GM10266 (cell line): Measurements from ENCODE around the gene TAGLN2.

Experiments
- DNase-seq: peaks from one replicate; pipeline ENCODE4 v3.0.0; 2012; ENCODE audit errors: extremely low spot score
- TF ChIP-seq, protein P1 (sequence below): IDR thresholded peaks from 2 replicates; pipeline ENCODE4 v1.5.1; 2012; ENCODE audit warnings: mild to moderate bottlenecking, low read depth; ENCODE audit not compliant: control insufficient read depth, insufficient read depth; ENCODE audit errors: missing control alignments

Gene TAGLN2

DNA sequence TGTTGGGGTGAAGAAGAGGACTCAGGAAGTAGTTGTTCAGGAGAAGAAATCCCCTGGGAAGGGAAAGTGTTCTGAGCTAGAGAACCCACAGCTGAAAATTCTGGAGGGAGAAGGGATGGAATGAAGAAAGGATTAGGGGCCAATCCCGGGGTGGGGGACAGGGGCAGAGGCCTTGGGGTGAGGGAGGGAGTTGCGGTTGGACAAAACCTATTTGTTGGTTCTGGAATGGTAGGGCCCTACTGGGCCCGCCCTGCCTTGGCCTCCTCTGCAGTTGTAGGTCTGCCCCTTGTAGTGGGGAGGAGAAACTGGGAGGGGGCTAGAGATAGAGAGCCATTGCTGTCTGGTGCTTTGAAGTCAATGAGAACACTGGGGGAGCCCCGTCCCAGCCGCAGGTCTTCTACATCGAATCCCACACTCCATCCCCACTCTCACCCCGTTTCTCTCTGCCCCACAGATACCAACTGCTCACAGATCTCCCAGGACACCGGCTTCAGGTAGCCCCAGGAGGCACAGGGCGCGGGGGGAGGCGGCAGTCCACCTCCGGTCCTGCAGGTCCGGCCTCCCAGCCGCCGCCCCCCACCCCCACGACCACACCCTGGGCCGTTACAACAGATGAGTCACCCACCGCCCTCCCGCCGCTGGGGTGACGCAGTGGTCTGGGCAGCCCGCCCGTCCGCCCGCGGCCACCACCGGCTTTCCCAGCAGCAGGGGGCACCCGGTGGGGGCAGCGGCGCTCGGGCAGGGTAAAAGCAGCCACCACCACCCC lies 1.1 kb downstream of the TAGLN2 start:
- TF ChIP-seq, protein P1, sequence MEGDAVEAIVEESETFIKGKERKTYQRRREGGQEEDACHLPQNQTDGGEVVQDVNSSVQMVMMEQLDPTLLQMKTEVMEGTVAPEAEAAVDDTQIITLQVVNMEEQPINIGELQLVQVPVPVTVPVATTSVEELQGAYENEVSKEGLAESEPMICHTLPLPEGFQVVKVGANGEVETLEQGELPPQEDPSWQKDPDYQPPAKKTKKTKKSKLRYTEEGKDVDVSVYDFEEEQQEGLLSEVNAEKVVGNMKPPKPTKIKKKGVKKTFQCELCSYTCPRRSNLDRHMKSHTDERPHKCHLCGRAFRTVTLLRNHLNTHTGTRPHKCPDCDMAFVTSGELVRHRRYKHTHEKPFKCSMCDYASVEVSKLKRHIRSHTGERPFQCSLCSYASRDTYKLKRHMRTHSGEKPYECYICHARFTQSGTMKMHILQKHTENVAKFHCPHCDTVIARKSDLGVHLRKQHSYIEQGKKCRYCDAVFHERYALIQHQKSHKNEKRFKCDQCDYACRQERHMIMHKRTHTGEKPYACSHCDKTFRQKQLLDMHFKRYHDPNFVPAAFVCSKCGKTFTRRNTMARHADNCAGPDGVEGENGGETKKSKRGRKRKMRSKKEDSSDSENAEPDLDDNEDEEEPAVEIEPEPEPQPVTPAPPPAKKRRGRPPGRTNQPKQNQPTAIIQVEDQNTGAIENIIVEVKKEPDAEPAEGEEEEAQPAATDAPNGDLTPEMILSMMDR: no peak

DNA sequence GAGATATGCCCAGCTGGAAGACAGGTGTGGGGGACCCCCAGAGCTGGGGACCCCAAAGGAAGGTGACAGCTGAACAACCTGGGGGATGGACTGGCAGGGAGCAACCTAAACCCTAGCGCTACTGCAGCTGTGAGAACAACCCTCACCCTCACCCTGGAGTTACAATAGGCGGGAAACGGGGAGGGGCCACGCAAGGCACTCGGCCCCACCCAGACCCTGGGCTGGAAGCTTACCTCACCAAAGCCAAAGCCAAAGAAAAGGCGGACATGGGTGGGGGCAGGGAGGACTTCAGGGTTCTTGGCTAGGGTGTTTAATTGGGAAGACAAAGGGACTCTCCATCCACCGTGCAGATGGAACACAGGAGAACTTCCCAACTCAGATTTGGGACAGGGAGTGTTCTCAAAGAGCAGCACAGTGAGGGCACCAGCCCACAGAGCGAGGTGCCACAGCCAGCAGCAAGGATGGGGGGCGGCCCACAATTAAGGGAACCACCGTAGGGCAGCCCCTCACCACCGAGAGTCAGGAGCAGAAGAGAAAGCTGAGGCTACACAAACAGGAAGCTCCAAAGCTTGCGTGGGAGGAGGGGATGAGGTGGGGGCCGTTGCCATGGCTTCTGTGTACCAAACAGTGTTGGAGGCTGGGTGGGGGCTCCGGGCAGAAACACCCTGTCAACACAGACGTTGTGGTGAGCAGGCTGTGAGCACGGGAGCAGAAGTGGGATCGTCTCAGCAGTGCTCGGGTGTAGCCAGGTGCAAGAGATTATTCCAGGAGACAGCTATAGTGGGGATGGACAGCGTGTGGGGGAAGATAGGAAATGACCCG lies 1.9 kb downstream of the TAGLN2 start:
- TF ChIP-seq, protein P1: no peak

More for the DNA sequence above, 1.1 kb downstream of the TAGLN2 start:
- peak; percentile 84 for DNase-seq

DNA sequence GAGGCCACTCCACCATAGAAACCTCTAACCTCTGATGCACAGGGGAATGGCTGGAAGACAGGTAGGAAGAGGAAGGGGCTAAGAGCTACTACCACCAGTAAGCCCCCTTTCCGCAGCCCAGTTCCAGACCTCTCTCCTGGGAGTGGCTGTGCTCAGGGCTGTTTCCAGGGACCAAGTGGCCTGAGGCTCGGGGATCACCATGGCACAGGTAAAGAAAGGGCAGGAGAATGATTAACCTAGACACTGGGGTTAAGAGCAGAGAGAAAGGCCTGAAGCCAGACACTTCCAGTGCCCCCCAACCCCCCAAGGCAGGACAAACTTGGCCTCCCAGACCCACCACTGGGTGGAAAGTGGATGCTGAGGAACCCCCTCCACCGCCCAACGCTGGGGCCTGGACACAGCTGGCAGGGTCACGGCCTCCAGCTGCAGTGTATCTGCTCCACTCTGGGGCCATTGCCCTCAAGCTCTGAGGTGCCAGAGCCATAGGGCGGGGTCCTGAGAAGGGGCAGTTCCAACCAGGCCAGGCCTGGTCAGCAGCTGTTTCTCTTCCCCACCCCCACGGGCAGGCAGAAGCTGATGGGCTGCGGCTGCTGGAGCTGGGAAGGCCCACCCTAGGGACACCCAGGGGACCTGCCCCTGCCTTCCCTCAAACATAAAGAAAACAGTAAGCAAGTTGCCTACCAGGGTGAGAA lies 2.6 kb downstream of the TAGLN2 start:
- DNase-seq: no peak

More for the DNA sequence above, 1.9 kb downstream of the TAGLN2 start:
- DNase-seq: peak; percentile 83

DNA sequence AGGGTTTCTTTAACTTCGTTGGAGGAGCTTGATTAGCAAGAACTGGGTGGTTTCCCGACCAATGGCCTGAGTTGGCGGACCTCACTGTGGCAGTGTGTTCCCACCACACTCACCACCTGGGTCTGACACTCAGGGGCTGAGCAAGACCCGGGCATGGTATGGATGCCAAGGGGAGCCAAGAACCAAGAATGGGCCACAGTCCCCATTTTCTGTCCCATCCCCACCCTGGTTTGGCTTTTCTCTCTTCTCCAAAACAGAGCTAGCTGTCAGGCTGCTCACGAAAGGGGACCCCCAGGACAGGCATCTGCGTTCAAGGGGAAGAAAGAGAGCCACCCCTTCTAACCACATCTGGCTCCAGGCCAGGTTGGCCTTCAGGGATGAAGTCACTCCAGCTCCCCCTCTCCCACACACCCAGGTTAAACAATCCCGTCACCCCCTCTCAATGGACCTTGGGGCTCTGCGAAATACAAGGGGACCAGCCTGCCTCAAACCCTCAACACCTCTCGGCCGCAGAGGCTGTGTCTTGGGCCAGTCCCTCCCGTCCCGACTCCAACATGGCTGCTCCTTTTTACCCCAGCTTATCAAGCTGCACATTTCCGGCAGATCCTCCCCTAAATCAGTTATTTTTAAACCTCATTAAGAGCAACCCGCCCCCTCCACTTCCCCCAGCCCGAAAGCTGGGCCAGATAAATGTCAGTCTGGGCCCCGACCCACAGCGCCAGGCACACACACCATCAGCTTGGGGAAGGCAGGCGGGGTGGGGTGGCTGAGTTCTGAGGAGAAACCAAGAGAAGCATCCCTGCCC lies 3.4 kb downstream of the TAGLN2 start:
- no peak for DNase-seq
- TF ChIP-seq, protein P1: no peak

More for the DNA sequence above, 2.6 kb downstream of the TAGLN2 start:
- TF ChIP-seq, protein P1: no peak

DNA sequence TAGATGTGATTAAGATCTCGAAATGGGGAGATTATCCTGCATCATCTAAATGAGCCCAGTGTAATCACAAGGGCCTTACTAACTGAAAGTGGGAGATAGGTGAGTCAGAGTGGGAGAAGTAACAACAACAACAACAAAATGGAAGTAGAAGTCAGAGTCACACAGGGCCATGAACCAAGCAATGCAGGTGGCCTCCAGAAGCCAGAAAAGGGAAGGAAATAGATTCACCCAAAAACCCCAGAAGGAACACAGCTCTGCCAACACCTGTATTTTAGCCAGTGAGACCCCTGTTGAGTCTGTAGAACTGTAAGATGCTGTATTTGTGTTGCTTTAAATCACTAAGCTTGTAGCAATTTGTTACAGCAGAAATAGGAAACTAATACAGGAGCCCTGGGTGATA lies 4.1 kb downstream of the TAGLN2 start:
- DNase-seq: no peak
- TF ChIP-seq, protein P1: no peak

DNA sequence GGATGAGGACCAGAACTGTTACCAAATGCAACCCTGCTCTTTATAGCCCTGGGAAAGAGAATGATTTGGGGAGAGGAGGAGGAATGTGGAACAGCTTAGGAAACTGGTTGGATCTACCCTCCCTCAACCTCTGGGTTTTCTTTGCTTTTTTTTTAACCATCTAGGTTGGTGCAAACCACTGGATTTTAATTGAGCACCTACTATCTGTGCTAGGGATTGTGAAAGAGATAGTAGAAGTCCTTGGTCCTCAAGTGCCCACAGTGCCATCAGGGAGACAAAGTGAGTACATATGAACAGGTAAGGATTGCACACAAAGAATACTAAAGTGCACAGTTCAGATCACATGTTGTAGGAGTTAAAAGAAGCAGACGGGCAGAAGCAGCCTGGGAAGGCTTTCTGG lies 4.7 kb downstream of the TAGLN2 start:
- TF ChIP-seq, protein P1: no peak
- no peak for DNase-seq
